GM15510 (cell line): ENCODE data around the gene TEKT1.

Source experiments
- POLR2A ChIP-seq: IDR thresholded peaks from 3 replicates; pipeline ENCODE4 v1.6.1; 2011; ENCODE audit warnings: borderline replicate concordance; ENCODE audit not compliant: insufficient read length; ENCODE audit errors: extremely low read depth

TEKT1 gene

DNA sequence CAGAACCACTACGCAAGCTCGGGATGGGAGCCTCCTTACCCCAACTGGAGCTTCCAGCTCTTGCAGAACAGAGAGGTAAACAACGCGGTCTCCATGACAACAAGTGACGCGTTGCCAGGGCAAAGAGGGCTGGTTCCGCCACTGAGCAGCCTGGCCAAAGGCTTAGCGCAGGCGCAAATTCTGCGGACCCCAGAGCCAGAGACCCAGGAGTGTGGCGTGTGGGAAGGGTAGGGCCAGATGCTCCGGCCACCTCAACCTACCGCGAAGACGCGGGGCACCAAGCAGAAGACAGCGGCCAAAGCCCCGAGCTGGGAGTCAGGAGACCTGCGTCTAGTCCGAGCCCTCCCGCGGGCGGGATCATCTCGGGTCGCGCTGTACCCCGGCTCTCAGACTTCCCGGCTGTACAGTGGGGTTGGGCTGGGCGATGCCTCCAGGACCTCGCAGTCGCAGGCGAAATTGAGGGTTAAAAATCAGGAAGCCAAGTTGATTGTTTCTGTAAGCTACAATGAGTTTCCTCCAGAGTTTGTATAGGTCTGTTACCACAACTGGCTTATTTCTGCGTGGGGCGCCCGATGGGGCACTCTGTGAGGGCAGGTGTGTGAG is at the start of gene TEKT1:
TEKT1 (minus strand) TSS at position 69 of the 603 bp plus-strand sequence. CDS start 1,353 bp downstream, outside the sequence.
- no peak for TF ChIP-seq POLR2A

- no peak for TF ChIP-seq POLR2A
Measured at GRCh38 chr17:6872936-6873335, 41.4 kb upstream of the TEKT1 start.

DNA sequence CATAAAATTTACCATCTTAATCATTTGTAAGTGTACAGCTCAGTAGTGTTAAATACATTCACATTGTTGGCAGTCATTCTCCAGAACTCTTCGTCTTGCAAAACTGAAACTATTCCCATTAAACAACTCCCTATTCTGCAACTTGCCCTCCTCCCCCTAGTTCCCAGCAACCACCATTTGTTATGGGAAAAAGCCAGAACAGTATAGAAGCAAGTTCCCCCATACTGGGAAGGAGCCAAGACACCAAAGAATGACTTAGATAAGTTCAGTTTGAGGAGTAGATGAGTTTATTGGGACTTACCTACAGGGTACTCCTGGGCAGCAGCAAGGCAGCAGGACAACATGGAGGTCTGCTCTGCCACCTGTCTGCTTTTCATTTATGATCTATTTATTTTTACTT is 39.3 kb upstream of the TEKT1 start:
- no peak for TF ChIP-seq POLR2A

GRCh38 chr17:6868582-6868981 is 37.1 kb upstream of the TEKT1 start:
- no peak for TF ChIP-seq POLR2A

GRCh38 chr17:6867849-6868248 is 36.3 kb upstream of the TEKT1 start:
- no peak for TF ChIP-seq POLR2A

- TF ChIP-seq POLR2A: no peak
Measured at GRCh38 chr17:6862825-6863224, 31.3 kb upstream of the TEKT1 start.

GRCh38 chr17:6862122-6862521 is 30.6 kb upstream of the TEKT1 start:
- TF ChIP-seq POLR2A: no peak

- TF ChIP-seq POLR2A: no peak
Measured at GRCh38 chr17:6857904-6858303, 26.4 kb upstream of the TEKT1 start.

- TF ChIP-seq POLR2A: no peak
Measured at GRCh38 chr17:6857336-6857735, 25.8 kb upstream of the TEKT1 start.

DNA sequence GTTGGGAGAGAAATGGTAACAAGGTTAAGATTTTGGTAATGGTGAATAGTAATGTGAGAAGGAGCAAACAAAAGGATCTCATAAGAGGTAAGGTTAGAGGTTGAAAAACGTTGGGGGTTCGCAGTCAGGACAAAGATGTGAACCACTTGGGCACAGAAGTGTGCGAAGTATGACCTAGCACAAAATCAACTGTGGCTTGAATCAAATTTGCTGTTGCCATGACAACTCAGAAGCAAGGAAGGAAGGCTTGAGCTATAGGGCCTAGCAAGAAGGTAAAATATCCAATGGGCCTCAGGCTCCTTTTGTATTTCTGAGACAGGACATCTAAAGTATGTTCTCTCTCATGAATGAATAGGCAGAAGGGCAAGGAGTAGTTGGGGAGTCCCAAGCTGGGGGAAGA is 24.5 kb upstream of the TEKT1 start:
- TF ChIP-seq POLR2A: no peak

DNA sequence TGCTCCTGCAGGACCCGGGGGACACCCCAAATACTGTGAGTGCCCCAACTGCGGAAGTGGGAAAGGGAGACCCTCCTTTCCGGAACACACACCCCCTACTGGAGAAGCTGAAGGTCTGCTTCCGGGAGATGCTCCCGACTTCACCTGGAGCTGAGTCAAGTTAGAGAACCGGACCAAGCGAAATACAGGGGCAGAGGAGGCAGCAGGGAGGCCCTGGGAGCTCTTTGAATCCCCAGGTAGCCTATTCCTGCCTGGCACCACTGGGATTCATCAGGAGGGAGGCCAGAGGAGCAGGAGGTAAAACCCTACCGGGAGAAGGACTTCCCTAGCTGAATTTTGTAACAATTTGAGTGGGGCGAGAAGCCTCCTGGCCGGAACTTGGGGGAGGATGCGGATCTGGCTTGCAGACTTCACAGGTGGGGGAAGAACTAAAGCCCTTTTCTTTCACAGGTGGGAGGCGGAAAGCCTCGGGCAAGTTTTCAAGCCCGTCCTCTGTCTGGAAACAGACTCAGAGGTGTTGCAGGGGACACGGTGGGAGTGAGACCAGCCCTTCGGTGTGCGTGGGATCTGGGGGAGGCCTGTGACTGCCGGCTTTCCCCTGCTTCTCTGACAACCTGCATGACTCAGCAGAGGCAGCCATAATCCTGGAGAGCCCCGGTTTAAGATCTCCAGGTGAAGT is 22.4 kb upstream of the TEKT1 start:
- TF ChIP-seq POLR2A: peak; percentile 35

DNA sequence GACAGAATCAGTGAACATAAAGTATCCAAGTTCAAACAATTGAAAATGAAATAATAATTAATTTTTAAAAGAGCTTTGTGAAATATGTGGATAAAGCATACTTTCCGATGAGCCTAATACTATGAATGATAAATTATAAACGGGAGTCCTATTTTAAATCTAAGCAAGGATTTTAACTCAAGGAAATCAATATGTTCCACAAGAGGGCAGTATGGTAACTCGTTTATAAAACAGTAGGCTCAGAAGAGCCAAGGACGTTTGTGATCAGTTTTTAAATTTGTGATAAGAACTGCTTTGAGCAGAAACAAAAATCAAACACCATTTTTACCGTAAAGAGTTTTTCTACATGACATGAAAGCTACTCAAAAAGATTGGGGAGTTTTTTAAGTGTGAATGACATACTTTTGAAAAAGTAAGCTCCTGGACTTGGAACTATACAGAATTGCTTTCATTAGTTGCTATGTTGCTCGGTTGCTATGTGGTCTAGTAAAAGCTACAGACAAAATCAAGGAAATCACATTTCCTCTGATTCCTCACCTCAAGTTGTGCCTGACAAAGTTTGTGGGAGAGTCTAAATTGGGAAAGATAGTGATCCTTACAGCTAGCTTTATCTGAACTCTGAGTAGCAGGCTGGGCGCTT is 11.8 kb upstream of the TEKT1 start:
- no peak for TF ChIP-seq POLR2A

- TF ChIP-seq POLR2A: no peak
Measured at GRCh38 chr17:6830383-6830986, 1.0 kb downstream of the TEKT1 start.

DNA sequence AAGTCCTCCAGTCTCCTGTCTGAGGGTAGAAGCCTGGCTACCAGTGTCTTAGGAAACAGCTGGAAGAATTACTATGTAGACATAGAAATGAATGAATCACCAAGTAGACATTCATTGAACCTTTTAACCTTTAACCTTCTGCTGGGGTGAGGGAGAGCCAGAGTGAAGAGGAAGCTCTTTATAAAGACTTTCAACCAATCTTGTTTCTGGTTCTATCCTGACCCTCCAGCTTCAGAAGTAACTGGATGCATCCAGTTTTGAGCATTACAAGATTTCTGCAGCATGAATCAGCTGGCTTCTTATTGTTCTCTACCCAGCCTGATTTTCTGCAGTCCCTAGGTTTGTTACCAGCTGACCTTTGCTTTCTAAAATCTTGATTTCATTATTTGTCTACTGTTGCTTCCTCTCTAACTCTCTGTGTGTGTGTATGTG is 8.5 kb downstream of the TEKT1 start:
- no peak for TF ChIP-seq POLR2A

GRCh38 chr17:6818938-6819337 is 12.6 kb downstream of the TEKT1 start:
- no peak for TF ChIP-seq POLR2A

DNA sequence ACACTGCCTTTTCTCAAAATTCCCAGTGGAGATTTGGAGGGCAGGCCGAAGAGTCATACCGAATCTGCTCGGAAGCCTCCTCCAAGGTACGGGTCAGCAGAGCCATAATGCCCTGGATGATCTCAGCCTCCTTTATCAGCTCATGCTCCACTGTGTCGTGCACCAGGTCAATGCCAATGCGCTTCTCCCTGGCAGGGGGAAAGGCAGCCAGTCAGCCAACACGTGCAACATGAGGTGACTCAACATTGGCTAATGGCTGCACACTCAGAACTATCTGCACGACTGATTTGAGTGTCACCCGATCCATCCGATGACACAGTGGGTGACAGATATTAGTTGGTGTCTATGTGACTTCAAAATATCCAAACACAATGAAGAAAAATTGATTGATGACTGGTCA is 15.8 kb downstream of the TEKT1 start:
- no peak for TF ChIP-seq POLR2A

DNA sequence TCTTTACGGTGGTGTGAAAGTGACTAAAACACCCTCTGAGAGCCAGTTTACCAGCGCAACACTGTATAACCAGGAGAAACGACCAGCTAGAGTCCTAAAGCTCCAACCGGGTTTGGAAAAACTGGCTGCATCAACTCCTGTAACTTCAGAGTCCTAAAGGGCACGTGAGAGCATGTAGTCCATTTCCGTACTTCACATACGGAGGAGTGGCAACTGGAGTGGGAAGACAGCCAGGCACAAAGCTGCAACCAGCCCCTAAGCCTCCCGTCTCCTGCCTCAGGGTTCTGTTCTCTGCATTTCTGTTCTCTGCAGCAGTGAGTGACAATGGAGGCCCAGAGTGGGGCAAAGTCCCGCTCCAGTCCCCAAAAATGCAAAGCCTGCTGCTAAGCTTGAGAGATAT is 19.2 kb downstream of the TEKT1 start:
- no peak for TF ChIP-seq POLR2A

DNA sequence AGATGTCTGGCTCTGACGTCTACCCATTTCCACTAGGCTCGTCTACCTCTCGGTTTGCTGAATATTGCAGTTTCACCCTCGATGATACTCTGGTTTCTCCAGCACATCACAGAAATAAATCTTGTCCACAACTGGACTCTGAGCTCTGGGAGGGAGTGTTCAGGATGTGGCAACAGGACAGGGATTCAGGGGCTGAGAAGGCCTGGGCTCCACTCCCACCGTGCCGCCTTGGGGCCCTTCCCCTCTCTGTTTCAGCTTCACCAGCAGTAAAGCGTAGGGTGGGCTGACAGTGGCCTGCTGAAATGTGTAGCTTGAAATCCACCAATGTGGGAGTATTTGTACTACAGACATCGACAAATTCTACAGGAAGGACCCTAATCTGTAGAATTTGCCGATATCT is 20.0 kb downstream of the TEKT1 start:
- TF ChIP-seq POLR2A: no peak
